Activated naive CD8-positive, alpha-beta T cell treated with anti-CD3 and anti-CD28 coated beads, Interleukin-2, amount 50 U/mL, for 24 hours (primary cell): Measurements from ENCODE around the gene EPB41L1.

ENCODE experiments used
- ATAC-seq: fragments of 150-1000 bp; cut with Tn5 transposase; one replicate; pipeline ENCODE4 v1.10.0; 2021
- DNase-seq: peaks from one replicate; pipeline ENCODE4 v3.0.0; 2021
- H3K27ac Mint-ChIP-seq: one replicate; pipeline ENCODE4 v1.8.0; 2021; ENCODE audit warnings: mild to moderate bottlenecking, mixed read lengths
- H3K27me3 Mint-ChIP-seq: one replicate; pipeline ENCODE4 v1.8.0; 2021; ENCODE audit warnings: mixed read lengths
- H3K36me3 Mint-ChIP-seq: one replicate; pipeline ENCODE4 v1.8.0; 2021; ENCODE audit warnings: low read depth, mixed read lengths
- H3K4me1 Mint-ChIP-seq: one replicate; pipeline ENCODE4 v1.8.0; 2021; ENCODE audit warnings: mixed read lengths
- H3K4me3 Mint-ChIP-seq: one replicate; pipeline ENCODE4 v1.8.0; 2021; ENCODE audit warnings: mild to moderate bottlenecking, moderate library complexity, mixed read lengths
- H3K9me3 Mint-ChIP-seq: one replicate; pipeline ENCODE4 v1.8.0; 2021; ENCODE audit warnings: mixed read lengths

Gene EPB41L1

DNA sequence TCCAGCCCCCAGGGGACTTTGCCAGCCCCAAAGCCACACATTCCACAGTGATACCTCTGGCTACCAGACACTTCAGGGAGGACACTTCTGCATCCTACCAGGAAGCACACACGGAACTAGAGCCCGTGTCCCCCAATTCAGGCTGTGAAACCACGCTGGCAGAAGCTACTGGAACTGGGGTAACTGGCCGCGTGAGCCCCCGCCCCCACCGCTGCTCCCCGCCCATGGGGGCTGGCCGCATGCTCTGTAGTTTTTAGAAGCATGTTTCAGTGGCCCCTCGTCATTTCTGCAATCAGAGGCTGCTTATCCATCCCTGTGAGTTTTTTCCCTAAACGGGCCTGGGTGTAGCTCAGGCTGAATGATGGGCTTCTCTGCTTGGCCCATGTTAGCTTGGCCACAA is 53.1 kb downstream of the EPB41L1 start:
- no peak overlapping the region for H3K27ac Mint-ChIP-seq
- no peak for ATAC-seq
- H3K9me3 Mint-ChIP-seq: no peaks in the 10 kb centered on the region
- H3K4me1 Mint-ChIP-seq: peaks cover 4% of the 10 kb centered on the region
- no peak for DNase-seq
- H3K27me3 Mint-ChIP-seq: peaks cover 10% of the 10 kb centered on the region
- H3K4me3 Mint-ChIP-seq: no peak overlapping the region
- no peaks in the 10 kb centered on the region for H3K36me3 Mint-ChIP-seq

DNA sequence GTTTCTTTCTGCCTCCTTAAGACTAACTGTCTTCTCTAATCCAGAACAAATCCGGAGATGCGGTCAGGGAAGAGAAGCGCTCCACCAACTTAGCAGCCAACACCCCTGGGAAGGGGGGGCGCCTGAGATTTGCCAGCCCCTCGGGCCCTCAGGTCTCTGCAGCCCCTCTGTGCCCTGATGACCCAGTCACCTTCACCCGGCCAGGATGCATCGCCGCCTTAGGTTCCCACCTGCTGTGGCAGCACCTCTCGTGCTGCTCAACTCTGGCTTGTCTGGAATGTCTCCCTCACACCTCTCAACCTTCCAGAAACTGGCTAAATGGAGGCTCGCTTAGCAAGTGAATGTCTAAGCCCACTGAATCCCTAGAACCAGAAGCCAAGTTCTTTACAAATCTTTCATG is 53.7 kb downstream of the EPB41L1 start:
- Mint-ChIP-seq H3K9me3 (no peaks in the 10 kb centered on the region), H3K4me1 (no peaks in the 10 kb centered on the region), H3K27ac (no peak overlapping the region), H3K4me3 (no peak overlapping the region), H3K36me3 (no peaks in the 10 kb centered on the region), H3K27me3 (peaks cover 6% of the 10 kb centered on the region)
- DNase-seq: no peak
- no peak for ATAC-seq

GRCh38 chr20:36210436-36211021 is 56.0 kb downstream of the EPB41L1 start:
- DNase-seq (no peak), ATAC-seq (no peak)
- no peaks in the 10 kb centered on the region for H3K36me3 Mint-ChIP-seq
- no peak overlapping the region for H3K4me3 Mint-ChIP-seq
- no peaks in the 10 kb centered on the region for H3K9me3 Mint-ChIP-seq
- no peak overlapping the region for H3K27ac Mint-ChIP-seq
- no peaks in the 10 kb centered on the region for H3K27me3 Mint-ChIP-seq
- no peaks in the 10 kb centered on the region for H3K4me1 Mint-ChIP-seq

- Mint-ChIP-seq H3K4me1 (no peaks in the 10 kb centered on the region), H3K4me3 (no peak overlapping the region), H3K27ac (no peak overlapping the region), H3K27me3 (no peaks in the 10 kb centered on the region), H3K9me3 (no peaks in the 10 kb centered on the region), H3K36me3 (no peaks in the 10 kb centered on the region)
- ATAC-seq: no peak
- no peak for DNase-seq
Measured at GRCh38 chr20:36213362-36213761, 58.8 kb downstream of the EPB41L1 start.

GRCh38 chr20:36214684-36215256 is 60.2 kb downstream of the EPB41L1 start:
- H3K27me3 Mint-ChIP-seq: no peaks in the 10 kb centered on the region
- no peaks in the 10 kb centered on the region for H3K9me3 Mint-ChIP-seq
- H3K27ac Mint-ChIP-seq: no peak overlapping the region
- ATAC-seq (no peak), DNase-seq (peak; percentile 8)
- no peaks in the 10 kb centered on the region for H3K4me1 Mint-ChIP-seq
- H3K36me3 Mint-ChIP-seq: no peaks in the 10 kb centered on the region
- no peak overlapping the region for H3K4me3 Mint-ChIP-seq

DNA sequence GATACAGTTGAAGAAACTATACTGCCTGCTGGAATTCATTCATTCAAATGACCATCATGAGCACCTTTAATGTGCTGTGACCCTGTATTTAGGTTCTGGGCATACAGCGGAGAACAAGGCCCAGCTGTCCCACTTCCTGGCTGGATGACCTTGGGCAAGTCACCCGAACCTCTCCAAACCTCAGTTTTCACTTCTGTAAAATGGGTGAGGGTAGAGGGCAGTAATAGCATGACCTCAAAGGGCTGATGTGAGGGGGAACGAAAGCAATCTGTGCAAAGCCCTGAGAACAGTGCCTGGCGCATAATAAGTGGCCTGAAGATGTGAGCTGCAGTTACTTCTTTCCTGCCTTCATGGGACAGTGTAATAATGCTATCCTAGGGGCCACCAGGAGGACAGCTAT is 61.2 kb downstream of the EPB41L1 start:
- H3K36me3 Mint-ChIP-seq: no peaks in the 10 kb centered on the region
- H3K27me3 Mint-ChIP-seq: no peaks in the 10 kb centered on the region
- H3K27ac Mint-ChIP-seq: no peak overlapping the region
- no peaks in the 10 kb centered on the region for H3K9me3 Mint-ChIP-seq
- no peaks in the 10 kb centered on the region for H3K4me1 Mint-ChIP-seq
- no peak for DNase-seq
- no peak overlapping the region for H3K4me3 Mint-ChIP-seq
- ATAC-seq: no peak

DNA sequence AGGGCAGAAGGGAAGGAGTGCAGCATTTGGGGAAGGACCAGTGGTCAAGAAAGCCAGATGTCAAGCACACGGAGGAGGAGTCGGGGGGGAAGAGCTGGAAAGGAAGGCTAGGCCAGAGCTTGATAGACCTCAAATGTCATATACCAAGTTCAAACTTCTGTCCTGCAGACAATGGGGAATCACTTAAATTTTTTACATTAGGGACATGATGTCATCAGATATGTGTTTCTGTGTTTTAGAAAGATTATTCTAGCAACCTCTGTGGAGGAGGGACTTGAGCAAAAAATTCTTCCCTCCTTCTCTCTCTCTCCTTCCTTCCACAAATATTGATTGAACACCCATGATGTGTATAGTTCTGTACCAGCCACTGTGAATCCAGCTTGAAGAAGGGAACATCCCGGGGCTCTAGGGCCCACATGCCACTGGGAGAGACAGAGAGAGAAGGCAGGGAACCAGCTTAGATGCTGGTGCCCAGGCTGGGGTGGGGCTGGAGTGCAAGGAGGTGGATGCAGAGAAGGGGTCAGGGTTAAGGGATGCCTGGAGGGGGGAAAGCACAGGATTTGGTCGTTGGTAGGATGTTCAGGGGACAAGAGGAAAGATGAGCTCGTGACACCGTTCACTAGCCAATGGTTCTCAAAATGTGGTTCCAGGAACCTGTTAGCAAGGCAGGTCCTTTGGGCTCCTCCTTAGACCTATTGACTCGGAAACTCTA is 61.9 kb downstream of the EPB41L1 start:
- no peak for DNase-seq
- Mint-ChIP-seq H3K4me3 (no peak overlapping the region), H3K36me3 (no peaks in the 10 kb centered on the region), H3K4me1 (no peaks in the 10 kb centered on the region), H3K27ac (no peak overlapping the region), H3K9me3 (no peaks in the 10 kb centered on the region), H3K27me3 (no peaks in the 10 kb centered on the region)
- no peak for ATAC-seq

DNA sequence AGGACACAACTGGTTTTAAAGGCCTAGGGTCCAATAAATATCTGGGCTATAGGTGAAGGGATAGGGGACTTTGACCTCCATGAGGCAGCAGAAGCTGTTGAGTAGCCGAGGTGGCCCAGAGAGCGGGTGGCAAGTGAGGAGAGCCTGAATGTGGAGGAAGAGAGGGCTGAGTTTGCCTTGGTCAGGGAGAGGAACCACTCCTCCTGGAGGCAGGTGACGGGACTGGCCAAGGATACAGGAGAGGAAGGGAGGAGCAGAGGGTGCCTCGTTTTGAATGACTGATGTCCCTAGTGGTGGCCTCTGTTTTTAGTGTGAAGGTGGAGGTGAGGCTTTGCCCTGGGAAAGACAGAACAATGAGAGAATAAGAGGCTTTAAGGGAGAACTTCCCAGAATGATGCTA is 62.7 kb downstream of the EPB41L1 start:
- H3K4me1 Mint-ChIP-seq: no peaks in the 10 kb centered on the region
- no peak for DNase-seq
- no peaks in the 10 kb centered on the region for H3K9me3 Mint-ChIP-seq
- H3K36me3 Mint-ChIP-seq: no peaks in the 10 kb centered on the region
- H3K4me3 Mint-ChIP-seq: no peak overlapping the region
- H3K27me3 Mint-ChIP-seq: no peaks in the 10 kb centered on the region
- ATAC-seq: no peak
- H3K27ac Mint-ChIP-seq: no peak overlapping the region

DNA sequence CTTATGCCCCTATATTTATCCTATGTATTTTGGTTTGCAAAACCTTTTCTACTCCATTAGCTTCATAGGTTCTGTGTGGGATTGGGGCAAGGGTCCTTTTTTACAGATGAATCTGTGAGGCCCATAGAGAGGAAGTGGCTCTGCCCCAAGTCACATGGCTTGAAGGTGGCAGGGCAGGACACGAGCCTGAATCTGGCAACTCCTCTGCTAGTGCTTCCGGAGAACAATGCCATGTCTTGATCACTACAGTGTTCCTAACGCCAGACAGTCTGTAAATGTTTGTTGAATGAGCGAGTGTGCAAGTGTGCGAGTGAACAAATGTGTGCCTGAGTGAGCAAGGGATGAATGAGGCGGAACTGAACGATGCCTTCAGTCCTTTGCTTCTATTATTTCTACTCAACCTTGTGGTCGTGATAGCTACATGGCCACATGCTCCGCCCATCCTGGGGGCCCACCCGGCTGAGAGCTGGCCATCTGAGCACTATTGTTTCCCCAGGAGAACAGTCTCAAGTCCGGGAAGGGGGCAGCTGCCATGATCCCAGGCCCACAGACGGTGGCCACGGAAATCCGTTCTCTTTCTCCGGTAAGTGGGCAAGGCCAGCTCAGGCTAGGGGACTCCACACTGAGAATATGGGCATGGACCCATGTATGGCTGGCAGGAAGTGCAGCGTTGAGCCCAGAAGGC is 64.0 kb downstream of the EPB41L1 start:
- H3K4me1 Mint-ChIP-seq: no peaks in the 10 kb centered on the region
- H3K36me3 Mint-ChIP-seq: no peaks in the 10 kb centered on the region
- no peak overlapping the region for H3K4me3 Mint-ChIP-seq
- H3K9me3 Mint-ChIP-seq: no peaks in the 10 kb centered on the region
- no peaks in the 10 kb centered on the region for H3K27me3 Mint-ChIP-seq
- DNase-seq (no peak), ATAC-seq (no peak)
- no peak overlapping the region for H3K27ac Mint-ChIP-seq

DNA sequence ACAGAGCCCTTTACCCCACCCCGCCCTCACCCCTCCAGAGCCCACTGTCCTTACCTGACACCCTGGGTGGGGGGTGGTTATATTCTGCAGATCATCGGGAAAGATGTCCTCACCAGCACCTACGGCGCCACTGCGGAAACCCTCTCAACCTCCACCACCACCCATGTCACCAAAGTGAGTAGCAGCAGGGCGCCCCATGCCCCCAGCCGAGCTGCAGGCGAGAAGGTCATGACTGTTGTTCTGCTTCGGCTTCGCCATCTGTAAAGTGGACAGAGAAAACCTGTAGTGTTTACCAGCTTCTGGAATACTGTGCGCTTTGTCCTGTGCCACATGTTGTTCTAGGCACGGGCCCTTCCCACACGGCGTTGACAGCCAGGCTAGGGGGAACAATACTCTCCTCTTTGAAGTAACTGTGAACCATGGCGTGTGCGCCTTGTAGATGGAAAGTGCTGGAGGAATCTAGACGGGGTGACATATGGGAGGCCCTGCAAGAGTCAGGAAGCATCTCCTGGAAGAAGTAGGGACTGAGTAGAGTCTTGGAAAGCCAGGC is 65.2 kb downstream of the EPB41L1 start:
- Mint-ChIP-seq H3K9me3 (no peaks in the 10 kb centered on the region), H3K36me3 (no peaks in the 10 kb centered on the region), H3K27me3 (no peaks in the 10 kb centered on the region), H3K4me3 (no peak overlapping the region), H3K4me1 (no peaks in the 10 kb centered on the region), H3K27ac (no peak overlapping the region)
- no peak for ATAC-seq
- DNase-seq: no peak

DNA sequence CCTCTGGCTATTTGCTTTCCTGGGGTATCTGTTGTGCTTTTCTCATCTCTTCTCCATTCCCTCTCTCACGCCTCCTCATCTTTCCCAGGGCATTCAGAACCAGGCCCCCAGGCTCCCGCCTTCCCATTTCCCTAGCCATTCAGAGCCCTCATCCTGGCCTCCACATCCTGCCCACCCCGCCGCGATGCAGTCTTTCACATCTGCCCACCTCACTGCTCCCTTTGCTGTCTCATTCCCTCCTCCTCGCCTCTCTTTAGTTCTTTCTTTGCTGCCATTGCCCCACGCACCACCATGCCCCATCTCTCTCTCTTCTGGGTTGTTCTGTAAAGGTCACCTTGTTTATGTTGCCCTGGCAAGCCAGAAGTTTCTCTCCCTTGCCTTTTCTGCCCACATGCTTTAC is 71.1 kb downstream of the EPB41L1 start:
- Mint-ChIP-seq H3K27ac (no peak overlapping the region), H3K9me3 (no peaks in the 10 kb centered on the region)

GRCh38 chr20:36228770-36229169 is 74.2 kb downstream of the EPB41L1 start:
- Mint-ChIP-seq H3K36me3 (no peaks in the 10 kb centered on the region), H3K4me3 (no peak overlapping the region), H3K4me1 (peaks cover 2% of the 10 kb centered on the region), H3K27ac (no peak overlapping the region), H3K27me3 (peaks cover 9% of the 10 kb centered on the region), H3K9me3 (no peaks in the 10 kb centered on the region)
- DNase-seq: no peak
- no peak for ATAC-seq

More for the DNA sequence above, 71.1 kb downstream of the EPB41L1 start:
- ATAC-seq (no peak), DNase-seq (no peak)
- H3K4me3 Mint-ChIP-seq: no peak overlapping the region
- H3K36me3 Mint-ChIP-seq: no peaks in the 10 kb centered on the region
- H3K27me3 Mint-ChIP-seq: peaks cover 4% of the 10 kb centered on the region
- peaks cover 2% of the 10 kb centered on the region for H3K4me1 Mint-ChIP-seq

- Mint-ChIP-seq H3K4me1 (peaks cover 2% of the 10 kb centered on the region), H3K36me3 (no peaks in the 10 kb centered on the region), H3K27ac (no peak overlapping the region), H3K4me3 (no peak overlapping the region), H3K27me3 (peaks cover 9% of the 10 kb centered on the region), H3K9me3 (no peaks in the 10 kb centered on the region)
- ATAC-seq: no peak
- DNase-seq: no peak
Measured at GRCh38 chr20:36230019-36230418, 75.5 kb downstream of the EPB41L1 start.

DNA sequence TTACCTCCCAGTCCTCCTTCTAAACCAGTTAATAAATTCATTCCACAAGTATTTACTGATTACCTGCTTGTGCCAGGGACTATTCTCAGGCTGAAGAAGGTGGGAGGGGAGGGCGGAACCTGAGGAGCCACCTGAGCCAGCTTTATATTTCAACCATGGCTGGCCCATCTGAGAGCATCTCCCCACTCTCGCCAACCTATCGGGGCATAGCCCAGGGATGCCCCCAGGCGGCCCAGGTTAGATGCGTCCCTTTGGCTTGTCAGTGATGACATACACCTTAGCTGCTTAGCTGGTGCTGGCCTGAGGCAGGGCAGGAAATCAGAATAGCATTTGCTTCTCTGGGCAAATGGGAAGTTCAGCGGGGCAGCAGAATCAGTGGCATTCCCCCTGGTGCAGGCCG is 76.8 kb downstream of the EPB41L1 start:
- no peaks in the 10 kb centered on the region for H3K36me3 Mint-ChIP-seq
- H3K4me1 Mint-ChIP-seq: peaks cover 5% of the 10 kb centered on the region
- peaks cover 5% of the 10 kb centered on the region for H3K27me3 Mint-ChIP-seq
- DNase-seq: no peak
- no peaks in the 10 kb centered on the region for H3K9me3 Mint-ChIP-seq
- H3K4me3 Mint-ChIP-seq: no peak overlapping the region
- ATAC-seq: no peak
- H3K27ac Mint-ChIP-seq: no peak overlapping the region
